Fibroblast of the aortic adventitia (primary cell): ENCODE data around the gene NCAN. TPM values are rescaled to one million over a fixed set of nuclear protein-coding genes. Genes with fewer than 3 reads are reported as not detected.

ENCODE experiments used
- DNase-seq: peaks from one replicate; pipeline ENCODE4 v3.0.0-alpha.2; 2010; ENCODE audit warnings: low read depth
- H3K4me3 ChIP-seq: 2 replicates; pipeline ENCODE4 v1.5.1; 2011; ENCODE audit warnings: low read depth, mild to moderate bottlenecking, control low read depth, low read length, moderate library complexity
- CTCF ChIP-seq: IDR thresholded peaks from 2 replicates; pipeline ENCODE4 v1.5.1; 2011; ENCODE audit warnings: mild to moderate bottlenecking, low read length, control low read depth, inconsistent platforms; ENCODE audit not compliant: insufficient read depth
- small RNA-seq: library from RNA; depleted of rRNA; stranded (forward); fragments of <200 nt; gene quantifications from one replicate; pipeline ENCODE3, GENCODE V24; 2012
- total RNA-seq: library from RNA; depleted of rRNA; stranded (reverse); fragments of >200 nt; gene quantifications from 2 replicates; pipeline ENCODE4 v1.2.3, GENCODE V29; 2012; ENCODE audit warnings: low replicate concordance

NCAN gene
- total RNA-seq, 1 donor = not detected

GRCh38 chr19:19294914-19295313 is 83.2 kb downstream of the NCAN start:
- no peak overlapping the region for H3K4me3 ChIP-seq
- TF ChIP-seq CTCF = no peak
- DNase-seq = no peak

- DNase-seq = no peak
- no peak overlapping the region for H3K4me3 ChIP-seq
- TF ChIP-seq CTCF = no peak
Observed at GRCh38 chr19:19296953-19297689, 85.4 kb downstream of the NCAN start.

GRCh38 chr19:19297759-19298158 is 86.0 kb downstream of the NCAN start:
- DNase-seq = no peak
- no peak for TF ChIP-seq CTCF
- H3K4me3 ChIP-seq = no peak overlapping the region

DNA sequence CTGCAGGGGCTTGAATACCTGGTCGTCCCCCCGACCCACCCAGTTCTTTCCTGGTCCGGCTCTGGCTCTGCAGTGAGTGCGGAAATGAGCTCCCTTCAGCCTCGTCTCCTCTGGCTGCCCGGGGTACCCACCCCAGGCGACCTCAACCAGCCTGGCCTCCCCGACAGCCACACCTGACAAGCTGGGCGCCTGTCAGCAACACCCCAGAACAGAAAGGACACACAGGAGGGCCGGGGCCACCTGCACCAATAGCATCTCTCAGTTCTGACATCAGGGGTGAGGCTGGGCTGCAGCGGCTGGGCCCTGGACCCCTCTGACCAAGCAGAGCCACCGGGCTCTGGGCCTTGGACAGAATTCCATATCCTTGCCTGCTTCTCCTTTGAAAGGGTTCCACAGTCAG is 88.9 kb downstream of the NCAN start:
- no peak overlapping the region for H3K4me3 ChIP-seq
- no peak for DNase-seq
- TF ChIP-seq CTCF = no peak

Small RNA genes lying within 50 kb of the gene (small RNA-seq; reads per million reads assigned to genes)
- gene RNU6-1028P = not detected

Other genes with a start within 250 kb of the NCAN start
- 23.1 and 35.3 TPM in 2 replicates for gene SUGP2, start 178.4 kb upstream of the NCAN start, total RNA-seq
- gene ARMC6, start 178.4 kb upstream of the NCAN start, total RNA-seq = 29.6 and 30.1 TPM in 2 replicates
- 3.7 and 4.8 TPM in 2 replicates for gene SLC25A42, start 148.0 kb upstream of the NCAN start, total RNA-seq
- 6.7 and 9.3 TPM in 2 replicates for gene TMEM161A, start 73.5 kb upstream of the NCAN start, total RNA-seq
- 0.27 TPM in 1 of 2 replicates, not detected in the other for gene MEF2B, start 41.7 kb upstream of the NCAN start, total RNA-seq
- 3.5 and 13.8 TPM in 2 replicates for gene BORCS8, start 19.8 kb upstream of the NCAN start, total RNA-seq
- 38.0 and 61.2 TPM in 2 replicates for gene RFXANK, start 19.7 kb upstream of the NCAN start, total RNA-seq
- 3.4 and 17.8 TPM in 2 replicates for gene NR2C2AP, start 8.5 kb upstream of the NCAN start, total RNA-seq
- gene TM6SF2, start 61.3 kb downstream of the NCAN start, total RNA-seq = 0.27 TPM in 1 of 2 replicates, not detected in the other
- gene SUGP1, start 108.6 kb downstream of the NCAN start, total RNA-seq = 22.6 and 32.4 TPM in 2 replicates
- gene MAU2, start 108.9 kb downstream of the NCAN start, total RNA-seq = 32.4 and 34.6 TPM in 2 replicates
- 36.7 and 46.4 TPM in 2 replicates for gene GATAD2A, start 193.7 kb downstream of the NCAN start, total RNA-seq